GOT3 (cell line): ENCODE results near the gene TOX2.
A peak's percentile ranks its signal among the peaks of the same experiment; 100 is the strongest.

Experiments
- DNase-seq: peaks from one replicate; lab custom pipeline; 2025; ENCODE audit warnings: mixed read lengths; lab: John Stamatoyannopoulos, UW

The TOX2 gene

DNA sequence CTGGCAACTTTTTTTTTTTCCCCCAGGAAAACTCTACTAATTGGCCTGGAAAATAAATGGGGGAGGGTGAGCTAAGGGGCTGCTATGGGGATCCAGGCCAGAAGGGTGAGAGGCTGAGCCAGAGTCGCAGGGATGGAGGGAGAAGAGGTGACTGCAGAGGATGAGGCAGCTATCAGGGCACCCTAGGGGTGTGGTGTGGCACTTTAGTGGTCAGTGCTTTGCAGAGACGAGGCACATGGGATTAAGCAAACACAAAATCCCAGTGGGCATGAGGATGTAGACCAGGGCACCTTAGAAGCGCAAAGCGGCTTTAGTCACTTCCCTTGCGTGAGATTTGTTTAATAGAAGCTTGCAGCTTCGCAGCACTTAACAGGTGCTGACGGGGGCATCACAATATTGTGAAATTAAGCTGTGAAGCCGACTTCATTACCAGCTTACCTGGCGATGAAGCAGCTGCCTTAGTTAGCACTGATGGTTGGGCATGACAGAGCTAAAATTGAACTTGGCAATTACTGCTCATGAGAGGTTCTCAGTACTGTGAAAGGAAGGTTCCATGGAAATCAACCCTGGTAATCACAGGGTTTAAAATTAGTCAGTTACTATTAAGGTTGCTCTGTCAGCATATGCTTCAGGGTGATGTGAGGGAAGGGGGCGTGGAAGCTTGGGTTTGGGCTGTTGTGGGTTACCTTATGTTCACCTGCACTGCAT, 26.0 kb downstream of the TOX2 start:
- no peak for DNase-seq

DNA sequence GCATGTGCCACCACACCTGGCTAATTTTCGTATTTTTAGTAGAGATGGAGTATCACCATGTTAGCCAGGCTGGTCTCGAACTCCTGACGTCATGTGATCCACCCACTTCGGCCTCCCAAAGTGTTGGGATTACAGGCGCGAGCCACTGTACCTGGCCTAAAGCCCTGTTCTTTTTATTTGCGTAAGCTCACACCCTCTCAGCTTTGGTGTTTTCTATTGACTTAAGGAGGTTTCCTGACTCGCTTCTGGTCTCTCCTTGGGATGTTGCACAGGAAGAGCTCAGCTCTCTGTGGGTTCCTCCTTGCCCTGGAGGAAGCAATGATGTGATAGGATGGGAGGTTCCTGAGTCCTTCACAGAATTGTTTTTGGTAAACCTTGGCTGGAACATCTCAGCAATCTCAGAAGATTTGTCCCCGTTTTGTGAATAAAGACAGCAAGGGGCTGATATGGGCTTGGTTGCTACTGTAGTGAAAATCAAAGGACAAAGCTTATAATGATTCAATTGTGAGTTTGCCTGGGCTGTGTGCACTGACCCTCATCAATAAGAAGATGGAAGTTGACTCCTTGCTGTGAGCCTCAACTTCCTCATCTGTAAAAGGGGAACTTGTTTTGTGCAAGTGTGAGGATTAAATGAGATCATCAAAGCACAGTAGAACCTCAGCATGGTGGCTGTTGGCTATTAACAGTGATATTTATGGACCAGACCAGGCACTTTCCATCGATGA, 27.0 kb downstream of the TOX2 start:
- no peak for DNase-seq

DNA sequence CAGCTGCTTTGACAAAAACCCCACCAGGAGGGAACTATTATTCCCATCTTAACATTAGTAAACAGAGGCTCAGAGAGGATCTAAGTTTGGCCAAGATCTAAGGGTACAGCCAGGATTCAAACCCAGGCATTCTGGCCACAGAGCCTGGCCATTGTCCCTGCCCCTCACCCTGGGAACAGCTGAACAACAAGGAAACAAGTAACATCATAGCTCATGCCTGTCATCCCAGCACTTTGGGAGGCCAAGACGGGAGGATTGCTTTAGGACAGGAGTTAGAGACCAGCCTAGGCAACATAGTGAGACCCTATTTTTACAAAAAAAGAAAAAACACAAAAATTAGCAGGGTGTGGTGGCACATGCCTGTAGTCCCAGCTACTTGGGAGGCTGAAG, 27.5 kb downstream of the TOX2 start:
- DNase-seq: no peak

DNA sequence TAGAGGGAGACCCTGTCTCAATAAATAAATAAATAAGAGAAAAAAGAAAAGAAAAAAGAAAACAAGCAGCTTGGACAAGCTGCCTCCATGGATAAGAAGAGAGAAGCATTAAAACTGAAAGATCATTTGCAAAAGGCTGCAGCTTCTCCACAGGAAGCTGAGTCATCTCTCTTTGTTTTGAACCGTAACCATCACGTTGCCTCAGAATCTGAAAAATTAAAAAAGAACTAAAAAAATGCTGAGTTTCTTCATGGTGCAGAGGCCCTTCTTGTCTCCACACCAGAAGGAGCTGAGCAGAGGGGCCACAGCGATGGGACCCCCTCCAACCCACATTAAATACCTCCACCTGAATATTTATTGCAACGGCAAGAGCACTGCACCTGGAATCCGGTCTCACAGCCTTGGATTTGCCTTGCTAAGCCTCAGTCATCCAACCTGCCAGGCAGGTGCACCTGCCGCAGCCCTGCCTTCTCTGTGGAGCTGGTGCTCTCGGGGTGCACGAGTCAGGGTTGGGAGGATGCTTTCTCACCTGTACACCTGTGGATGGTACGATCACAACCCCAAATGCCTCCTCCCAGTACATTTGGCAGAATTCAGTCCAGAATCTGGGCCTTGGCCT, 28.1 kb downstream of the TOX2 start:
- no peak for DNase-seq

DNA sequence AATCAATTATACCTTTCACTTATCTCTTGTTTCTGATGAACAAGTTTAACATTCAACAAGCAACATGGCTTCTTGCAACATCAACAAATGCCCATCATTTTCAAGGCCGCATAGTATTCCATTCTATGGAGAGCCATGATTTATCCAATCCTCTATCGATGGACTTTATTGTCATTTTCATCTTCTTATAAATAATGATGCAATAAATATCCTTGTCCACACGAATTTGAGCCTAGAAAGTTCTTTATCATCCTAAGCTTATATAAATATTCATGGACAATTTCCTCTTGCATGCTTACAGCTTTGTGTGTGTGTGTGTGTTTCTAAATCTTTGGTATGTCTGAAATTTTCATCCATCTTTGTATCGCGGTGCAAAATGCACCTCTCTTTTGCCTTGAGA, 29.1 kb downstream of the TOX2 start:
- no peak for DNase-seq

DNA sequence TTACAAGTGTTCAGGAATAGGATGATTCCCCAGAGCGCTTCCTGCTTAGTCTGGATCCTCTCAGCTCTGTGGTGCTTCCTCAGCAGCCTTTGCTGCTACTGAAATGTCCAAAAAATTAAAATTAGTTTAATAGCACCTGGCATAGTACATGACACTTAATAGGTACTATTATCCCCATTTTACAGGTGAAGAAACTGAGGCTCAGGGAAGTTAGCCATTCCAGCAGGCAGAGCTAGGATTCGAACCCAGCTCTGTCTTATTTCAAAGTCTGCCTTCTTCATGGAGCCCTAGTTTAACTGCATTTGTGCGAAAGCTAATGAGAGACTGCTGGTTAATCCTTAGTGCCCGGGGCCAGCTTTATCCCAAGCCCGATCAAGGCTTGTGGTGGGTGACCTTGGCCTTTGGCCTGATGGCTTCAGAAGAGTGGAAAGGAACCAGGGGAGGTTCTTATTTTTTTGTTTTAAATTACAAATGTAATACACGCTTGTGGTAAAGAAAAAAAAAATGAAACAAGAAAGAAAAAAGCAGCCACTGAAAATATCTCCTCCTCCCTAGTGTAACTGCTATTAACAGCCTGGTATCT, 30.1 kb downstream of the TOX2 start:
- DNase-seq: no peak

DNA sequence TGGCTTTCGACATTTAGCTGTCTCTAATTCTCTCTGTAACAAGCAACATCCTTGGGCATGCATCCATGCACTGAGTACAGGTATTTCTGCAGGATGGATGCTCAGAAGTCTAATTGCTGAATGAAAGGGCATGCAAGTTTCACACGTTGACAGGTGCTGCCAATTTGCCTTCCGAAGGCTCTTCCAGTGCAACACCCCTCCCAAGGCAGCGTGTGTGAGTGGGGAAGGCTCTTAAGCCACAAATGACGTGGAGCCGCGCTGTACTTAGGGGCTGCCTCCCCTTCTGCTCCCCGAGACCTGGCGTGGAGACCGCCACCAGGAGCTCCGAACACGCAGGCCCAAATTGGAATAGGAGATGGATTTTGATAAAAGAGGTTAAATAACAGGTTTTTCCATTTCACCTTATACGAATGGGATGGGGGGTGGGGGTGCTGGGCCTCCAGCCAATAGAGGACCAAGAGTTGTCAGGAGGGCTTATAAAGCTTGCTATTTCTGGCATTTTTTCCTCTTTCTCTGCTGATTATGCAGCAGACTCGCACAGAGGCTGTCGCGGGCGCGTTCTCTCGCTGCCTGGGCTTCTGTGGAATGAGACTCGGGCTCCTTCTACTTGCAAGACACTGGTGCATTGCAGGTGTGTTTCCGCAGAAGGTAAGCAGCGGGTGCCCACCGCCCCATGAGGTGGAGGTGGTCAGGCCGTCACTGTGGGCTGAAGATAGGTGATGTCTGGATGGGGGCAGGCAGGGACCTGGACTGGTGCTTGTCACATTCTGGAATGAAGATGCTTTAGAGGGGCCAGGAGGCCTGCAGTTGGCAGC, 30.9 kb downstream of the TOX2 start:
- no peak for DNase-seq

DNA sequence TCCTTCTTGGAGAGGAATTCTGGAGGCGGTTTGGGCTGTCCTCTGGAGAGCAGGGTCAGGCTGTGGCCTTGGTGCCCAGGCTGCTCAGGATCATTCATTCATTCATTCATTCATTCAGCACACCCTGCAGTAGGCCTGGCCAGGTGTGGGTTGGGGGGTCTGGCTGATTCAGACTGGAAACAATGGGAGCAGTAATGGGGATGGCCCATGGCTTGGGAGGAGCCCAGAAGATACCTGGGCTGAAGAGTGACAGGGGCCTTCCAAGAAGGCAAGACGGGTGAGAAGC, 31.5 kb downstream of the TOX2 start:
- no peak for DNase-seq

DNA sequence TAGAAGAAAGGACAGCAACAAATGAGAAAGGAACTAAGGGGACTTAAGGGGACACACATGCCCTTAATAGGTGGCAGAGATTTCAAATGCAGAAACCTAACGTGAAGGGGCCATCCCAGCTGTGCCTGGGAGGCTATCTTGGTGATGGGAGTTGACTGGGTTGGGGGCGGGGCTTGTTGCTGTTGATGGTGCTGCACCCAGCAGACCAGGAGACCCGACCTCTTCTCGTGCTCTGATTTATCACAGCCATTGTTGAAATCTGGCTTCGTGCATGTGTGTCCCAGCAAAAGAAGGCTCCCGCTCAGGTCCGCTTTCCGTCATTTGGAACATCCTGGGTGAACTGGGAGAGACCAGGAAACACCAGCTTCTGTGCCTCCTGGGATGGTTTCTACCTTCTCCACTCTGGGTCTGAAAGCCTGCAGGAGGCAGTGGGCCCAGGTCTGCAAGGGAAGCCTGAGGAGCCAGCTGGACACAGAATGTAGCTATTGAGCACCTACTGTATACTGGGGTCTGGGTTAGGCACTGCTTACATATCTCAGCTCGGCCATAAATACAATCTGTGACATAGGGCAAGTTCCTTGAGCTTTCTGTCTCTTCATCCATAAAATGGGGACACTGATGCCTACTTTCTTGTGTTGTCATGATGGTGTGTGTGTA, 32.1 kb downstream of the TOX2 start:
- DNase-seq: no peak

DNA sequence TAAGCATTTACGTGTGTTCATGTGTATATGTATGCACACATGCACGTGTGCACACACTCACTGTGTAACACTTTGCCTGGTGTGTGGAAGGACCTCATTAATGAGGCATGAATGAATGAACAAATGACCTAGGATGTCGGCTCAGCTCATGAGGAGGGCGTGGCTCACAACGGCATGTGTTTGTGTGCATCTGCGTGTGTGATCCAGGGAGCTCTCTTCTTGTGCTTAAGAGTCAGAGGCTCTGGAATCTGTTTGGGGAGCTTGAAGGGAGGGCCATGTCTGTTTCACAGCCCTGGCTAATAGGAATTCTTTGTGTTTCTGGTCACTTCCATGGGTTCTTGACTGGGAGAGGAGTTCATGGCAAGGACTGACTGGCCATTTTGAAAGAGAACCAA, 32.7 kb downstream of the TOX2 start:
- no peak for DNase-seq

DNA sequence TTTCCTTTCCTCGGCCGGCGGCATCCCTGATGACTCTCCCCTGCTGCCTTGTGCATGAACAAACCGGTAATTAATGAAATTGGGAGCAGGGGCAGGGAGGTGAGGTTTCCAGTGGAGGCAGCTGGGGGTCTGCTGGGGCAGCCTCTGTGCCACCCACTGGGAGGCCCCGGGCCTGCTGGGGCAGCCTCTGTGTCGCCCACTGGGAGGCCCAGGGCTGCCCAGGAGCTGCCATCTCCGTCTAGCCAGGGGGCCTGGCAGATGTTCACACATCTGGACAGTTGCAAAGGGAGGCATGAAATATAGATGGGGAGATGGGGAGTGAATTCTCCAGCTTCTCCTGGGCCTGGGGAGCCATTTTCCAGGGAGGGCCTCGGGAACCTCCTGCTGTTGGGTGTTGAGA, 33.8 kb downstream of the TOX2 start:
- no peak for DNase-seq

DNA sequence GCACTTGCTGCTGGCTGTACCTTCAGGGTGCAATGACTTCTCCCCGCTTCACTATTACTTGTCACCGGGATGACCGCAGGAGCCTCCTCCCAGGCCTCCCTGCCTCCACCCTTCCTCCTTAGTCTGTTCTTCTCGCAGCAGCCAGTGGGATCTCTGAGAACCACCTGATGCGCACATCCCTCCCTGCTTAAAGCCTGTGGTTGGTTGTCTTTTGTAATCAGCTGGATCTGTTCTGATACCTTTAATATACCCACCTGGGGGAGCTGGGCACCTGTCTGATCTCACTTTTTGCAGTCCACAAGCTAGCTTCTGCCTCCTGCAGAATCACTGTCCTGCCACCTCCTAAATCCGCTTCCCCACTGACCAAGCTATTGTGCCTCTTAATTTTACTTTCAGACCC, 34.6 kb downstream of the TOX2 start:
- no peak for DNase-seq

DNA sequence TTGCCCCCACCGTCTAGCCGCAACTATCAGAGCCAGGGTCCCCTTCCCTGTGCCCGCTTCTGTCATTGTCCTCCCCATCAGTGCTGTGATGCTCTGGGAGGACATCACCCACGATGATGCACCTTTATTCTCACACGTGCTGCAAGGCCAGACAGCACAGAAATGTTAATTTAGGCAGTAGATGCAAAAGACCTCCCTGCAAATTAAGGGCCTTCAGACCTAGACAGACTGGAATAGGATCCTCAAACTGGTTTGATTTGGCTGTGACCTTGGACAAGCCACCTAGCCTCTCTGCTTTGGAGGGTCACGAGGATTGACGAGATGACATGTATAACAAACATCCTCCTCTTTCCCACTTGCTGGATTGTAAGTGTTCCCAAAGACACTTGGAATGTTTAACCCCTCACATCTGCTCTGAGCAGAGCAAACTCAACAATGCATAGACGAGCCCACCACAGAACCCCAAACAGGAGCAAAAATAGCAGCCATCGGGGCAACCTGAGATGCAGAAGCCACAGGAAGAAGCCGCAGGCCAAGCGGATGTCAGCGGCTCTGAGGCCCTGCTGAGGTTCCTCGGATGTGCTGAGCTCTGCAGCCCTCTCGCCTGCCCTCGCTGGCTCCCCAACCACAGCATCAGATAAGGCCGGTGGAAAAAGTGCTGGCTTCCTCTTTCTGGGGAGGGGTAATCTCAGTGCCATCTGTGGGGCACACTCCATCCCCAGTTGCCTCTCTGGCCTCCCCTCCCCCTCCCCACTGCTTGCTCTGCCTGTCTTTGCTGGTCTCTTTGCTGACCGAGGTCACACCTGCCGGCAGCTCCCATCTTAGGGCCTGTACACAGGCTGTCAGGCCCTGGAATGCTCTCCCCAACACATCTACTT, 35.3 kb downstream of the TOX2 start:
- DNase-seq: no peak

DNA sequence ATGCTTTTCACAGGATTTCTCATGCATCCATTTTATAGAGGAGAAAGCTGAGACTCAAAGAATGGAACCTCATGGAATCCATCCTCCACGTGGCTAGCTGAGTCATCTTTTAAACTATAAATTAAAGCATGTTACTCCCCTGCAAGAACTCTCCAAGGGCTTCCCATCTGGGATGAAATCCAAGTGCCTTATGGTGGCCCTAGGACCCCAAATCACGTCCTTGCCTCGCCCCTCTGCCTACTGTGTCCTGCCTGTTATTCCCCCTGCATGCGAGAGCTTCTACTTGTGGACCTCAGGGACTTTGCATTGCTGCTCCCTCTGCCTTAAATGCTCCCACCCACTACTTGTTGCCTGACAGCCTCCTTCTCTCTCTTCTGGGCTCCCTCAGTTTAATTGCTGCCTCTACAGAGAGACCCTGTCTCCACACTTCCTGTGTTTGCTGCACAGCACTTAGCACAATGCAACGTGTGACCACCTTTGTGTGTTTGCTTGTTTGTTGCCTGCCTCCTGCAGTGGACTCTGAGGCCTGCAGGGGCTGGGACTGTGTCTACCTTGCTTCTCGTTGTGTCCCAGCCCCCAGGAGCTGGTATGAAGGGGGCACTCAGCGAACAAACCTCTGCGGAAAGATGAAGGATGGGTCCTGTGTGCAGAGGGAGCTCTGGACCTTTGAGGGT, 39.4 kb downstream of the TOX2 start:
- no peak for DNase-seq

DNA sequence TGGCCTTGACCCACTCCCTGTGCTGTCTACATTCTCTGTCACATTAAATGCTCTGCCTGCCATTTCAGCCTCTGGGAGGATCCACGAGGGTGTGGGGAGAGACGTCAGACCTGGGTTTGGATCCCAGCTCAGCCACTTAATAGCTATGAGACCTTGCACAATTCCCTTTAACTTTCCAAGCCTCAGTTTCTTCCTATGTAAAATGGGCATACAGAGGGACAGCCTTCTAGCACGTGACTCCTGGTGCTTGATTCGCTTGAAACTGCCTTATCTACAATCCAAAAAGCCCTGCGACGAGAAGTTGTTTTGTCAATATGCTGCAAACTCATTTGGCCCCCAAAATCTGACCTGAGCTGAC, 40.0 kb downstream of the TOX2 start:
- DNase-seq: no peak

DNA sequence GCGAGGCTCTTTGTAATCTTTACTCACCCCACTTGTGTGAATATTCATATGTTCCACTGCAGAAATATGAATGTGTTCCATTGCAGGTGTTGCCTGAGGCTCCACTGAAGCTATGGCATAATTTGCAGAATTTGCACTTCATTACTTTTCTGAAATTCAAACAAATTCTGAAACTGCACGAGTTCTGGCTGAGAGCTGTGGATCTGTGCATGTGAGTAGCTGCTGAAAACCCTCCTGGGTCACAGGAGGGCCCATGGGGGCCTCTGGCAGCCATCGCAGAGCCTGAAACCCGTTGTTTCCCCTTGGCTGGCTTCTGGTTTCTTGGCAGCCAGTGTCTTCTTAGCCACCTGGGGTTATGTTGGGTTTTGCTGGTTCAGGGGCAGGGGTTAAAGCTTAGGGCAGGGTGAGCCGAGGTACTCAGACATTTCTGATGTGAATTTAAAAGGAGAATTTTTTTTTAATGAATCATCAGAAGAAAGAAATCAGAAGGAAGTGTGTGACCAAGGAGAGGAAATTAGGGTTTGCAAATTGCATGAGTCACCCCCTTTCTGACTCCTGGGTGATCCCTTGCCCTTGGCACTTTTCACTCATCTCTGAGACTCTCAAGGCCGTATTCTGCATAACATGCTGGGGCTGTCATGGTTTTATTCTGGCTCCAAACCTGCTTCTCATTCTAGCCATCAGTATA, 40.6 kb downstream of the TOX2 start:
- peak; percentile 67 for DNase-seq

DNA sequence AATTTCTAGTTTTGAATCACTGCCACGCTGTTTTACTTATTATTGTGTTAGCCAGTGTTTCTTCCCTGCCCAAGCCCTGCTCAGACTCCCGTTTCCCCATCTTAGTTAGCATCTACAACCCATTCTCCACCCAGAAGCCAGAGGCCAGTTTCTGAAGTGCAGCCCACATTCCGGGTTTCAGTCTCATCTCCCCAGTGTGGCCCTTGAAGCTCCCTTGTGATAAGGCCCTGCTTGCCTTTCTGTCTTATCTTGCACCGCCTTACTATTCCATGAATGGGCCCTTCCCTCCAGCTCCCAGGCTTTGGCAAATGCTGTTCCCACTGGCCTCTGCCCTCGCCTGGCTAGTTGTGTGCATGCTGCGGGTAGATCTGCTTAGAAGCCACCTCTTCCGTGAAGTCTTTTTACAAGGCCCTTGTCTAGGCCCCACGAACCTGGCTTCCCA, 41.1 kb downstream of the TOX2 start:
- DNase-seq: no peak

DNA sequence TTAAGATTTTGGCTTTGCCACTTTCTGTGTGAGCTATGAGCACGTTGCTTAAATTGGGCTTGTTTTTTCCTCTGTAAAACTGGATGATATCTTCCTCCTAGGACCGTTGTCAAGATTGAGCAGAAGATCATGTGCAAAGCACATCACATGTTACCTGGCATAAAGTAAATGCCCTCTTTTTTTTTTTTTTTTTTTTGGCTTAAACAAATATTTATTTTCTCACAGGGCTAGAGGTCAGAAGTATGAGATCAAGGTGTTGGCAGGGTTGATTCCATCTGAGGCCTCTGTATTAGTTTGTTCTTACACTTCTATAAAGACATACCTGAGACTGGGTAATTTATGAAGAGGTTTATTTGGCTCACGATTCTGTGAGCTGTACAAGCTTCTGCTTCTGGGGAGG, 42.7 kb downstream of the TOX2 start:
- DNase-seq: no peak

DNA sequence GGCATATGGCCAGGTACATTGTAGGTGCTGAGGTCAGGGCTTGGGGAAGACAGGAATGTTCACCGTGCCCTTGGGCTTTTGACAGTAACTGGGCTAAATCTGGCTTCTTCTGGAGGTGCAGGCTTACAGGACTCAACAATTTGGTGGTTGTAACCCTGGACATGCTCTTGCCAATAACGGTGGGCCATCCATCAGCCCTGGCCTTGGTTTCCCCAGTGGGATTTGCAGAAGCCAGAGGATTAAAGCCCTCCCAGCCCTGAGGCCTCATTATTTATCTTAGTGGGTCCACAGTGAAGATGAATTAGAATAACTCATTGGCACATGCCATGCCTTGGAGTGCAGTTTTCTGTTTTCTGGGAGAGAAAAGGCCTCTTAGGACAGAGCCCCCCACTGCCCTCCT, 44.0 kb downstream of the TOX2 start:
- DNase-seq: no peak
